Thymus (tissue), 14 donors: ENCODE measurements around the gene MRPL57. TPM values are rescaled to one million over a fixed set of nuclear protein-coding genes. Genes with fewer than 3 reads are reported as not detected.
"Not testable (repeated sequence)": the region's sequence is repeated elsewhere in the genome, so short reads cannot be mapped to it uniquely, and the experiment has no call there.

ENCODE experiments used
- DNase-seq, 9 donors: peaks; one replicate each; pipeline ENCODE4 v3.0.0-alpha.2; 2013; ENCODE audit warnings: low spot score in 9 of 9, low read depth in 6 of 9, missing footprints in 1 of 9
- H3K27ac ChIP-seq, 2 donors: one replicate each; pipeline ENCODE4 v1.5.1; 2013; ENCODE audit warnings: control low read depth in 1 of 2, low read depth in 1 of 2, low read length in 1 of 2, mild to moderate bottlenecking in 1 of 2, moderate library complexity in 1 of 2
- H3K27me3 ChIP-seq, 2 donors: one replicate each; pipeline ENCODE4 v1.5.1; 2013; ENCODE audit warnings: low read length in 1 of 2; ENCODE audit not compliant: control insufficient read depth in 2 of 2, insufficient read depth in 1 of 2
- H3K36me3 ChIP-seq, 2 donors: one replicate each; pipeline ENCODE4 v1.5.1; 2013; ENCODE audit warnings: low read length in 1 of 2, mild to moderate bottlenecking in 1 of 2, moderate library complexity in 1 of 2; ENCODE audit not compliant: control insufficient read depth in 2 of 2, insufficient read depth in 2 of 2
- H3K4me1 ChIP-seq, 2 donors: one replicate each; pipeline ENCODE4 v1.5.1; 2013; ENCODE audit warnings: low read length in 2 of 2; ENCODE audit not compliant: control insufficient read depth in 2 of 2, insufficient read depth in 2 of 2
- H3K4me3 ChIP-seq, 2 donors: one replicate each; pipeline ENCODE4 v1.5.1; 2013; ENCODE audit warnings: low read length in 2 of 2, control low read depth in 1 of 2, mild to moderate bottlenecking in 1 of 2
- H3K9me3 ChIP-seq, 2 donors: one replicate each; pipeline ENCODE4 v1.5.1; 2013; ENCODE audit warnings: low read length in 1 of 2, mild to moderate bottlenecking in 1 of 2; ENCODE audit not compliant: control insufficient read depth in 2 of 2, insufficient read depth in 1 of 2
- WGBS: extraction: QIAGEN DNeasy Blood & Tissue Kit; methylation state at CpG from one replicate; pipeline ENCODE4 v1.1.7; 2013; 5-methylcytosine and 5-hydroxymethylcytosine counted together
- long read RNA-seq, 10 donors: transcript quantifications; one replicate each; lab custom pipeline, GENCODE V29; 2026
- polyA plus RNA-seq: library from polyadenylated mRNA; stranded (reverse); fragments of 200-250 nt; gene quantifications from one replicate; pipeline ENCODE4 v1.2.3, GENCODE V29; 2013
- total RNA-seq: library from RNA; stranded (reverse); fragments of 120-200 nt; gene quantifications from one replicate; pipeline ENCODE4 v1.2.4, GENCODE V29; 2013
- donor health status: healthy.

The MRPL57 gene
- total RNA-seq (33.5 TPM), polyA plus RNA-seq (30.1 TPM)
- long read RNA-seq, donor 1, transcript MRPL57-201 (2 exons, 2,246 nt), result major isoform, 13 of 13 reads
- long read RNA-seq, donor 1, partial matches to known transcripts, result 0 of 13 reads
- long read RNA-seq, donor 1, other reads (novel, unspliced or antisense), result 0 of 13 reads
- long read RNA-seq, donor 2, result 0 reads
- long read RNA-seq, donor 3, transcript MRPL57-201 (2 exons, 2,246 nt), result major isoform, 135 of 162 reads
- long read RNA-seq, donor 3, partial matches to known transcripts, result 0 of 162 reads
- long read RNA-seq, donor 3, other reads (novel, unspliced or antisense), result 27 of 162 reads
- long read RNA-seq, donor 4, transcript MRPL57-201 (2 exons, 2,246 nt), result major isoform, 50 of 64 reads
- long read RNA-seq, donor 4, partial matches to known transcripts, result 0 of 64 reads
- long read RNA-seq, donor 4, other reads (novel, unspliced or antisense), result 14 of 64 reads
- long read RNA-seq, donor 5, transcript MRPL57-201 (2 exons, 2,246 nt), result major isoform, 173 of 212 reads
- long read RNA-seq, donor 5, partial matches to known transcripts, result 0 of 212 reads
- long read RNA-seq, donor 5, other reads (novel, unspliced or antisense), result 39 of 212 reads
- long read RNA-seq, donor 6, transcript MRPL57-201 (2 exons, 2,246 nt), result major isoform, 64 of 77 reads
- long read RNA-seq, donor 6, partial matches to known transcripts, result 0 of 77 reads
- long read RNA-seq, donor 6, other reads (novel, unspliced or antisense), result 13 of 77 reads
- long read RNA-seq, donor 7, transcript MRPL57-201 (2 exons, 2,246 nt), result major isoform, 81 of 97 reads
- long read RNA-seq, donor 7, partial matches to known transcripts, result 0 of 97 reads
- long read RNA-seq, donor 7, other reads (novel, unspliced or antisense), result 16 of 97 reads
- long read RNA-seq, donor 8, transcript MRPL57-201 (2 exons, 2,246 nt), result major isoform, 33 of 33 reads
- long read RNA-seq, donor 8, partial matches to known transcripts, result 0 of 33 reads
- long read RNA-seq, donor 8, other reads (novel, unspliced or antisense), result 0 of 33 reads
- long read RNA-seq, donor 9, transcript MRPL57-201 (2 exons, 2,246 nt), result major isoform, 52 of 75 reads
- long read RNA-seq, donor 9, partial matches to known transcripts, result 13 of 75 reads
- long read RNA-seq, donor 9, other reads (novel, unspliced or antisense), result 10 of 75 reads
- long read RNA-seq, donor 10, transcript MRPL57-201 (2 exons, 2,246 nt), result major isoform, 74 of 91 reads
- long read RNA-seq, donor 10, partial matches to known transcripts, result 17 of 91 reads
- long read RNA-seq, donor 10, other reads (novel, unspliced or antisense), result 0 of 91 reads

- DNase-seq, result peak; percentile 76 to 97 (median 91)
- Histone ChIP-seq H3K27ac (peak within 1 kb of the TSS; percentile 94 to 96), H3K36me3 (peaks cover 4% of the 10 kb centered on the region in 2 donors), H3K27me3 (no peaks in the 10 kb centered on the region), H3K4me1 (peaks cover 6 to 9% of the 10 kb centered on the region in 2 donors), H3K4me3 (peak within 1 kb of the TSS; percentile 78 to 93), H3K9me3 (peaks cover 0 to 3% of the 10 kb centered on the region in 2 donors)
- under 1% methylated on average over 93 of the region's 93 CpGs for WGBS
Measured at GRCh38 chr13:21176215-21176981, at the start of gene MRPL57, which contains the start of gene SKA3. MRPL57 (plus strand) TSS chr13:21176658; CDS start chr13:21176917, 259 bp downstream. SKA3 (minus strand) TSS chr13:21176552; CDS start chr13:21176477, 75 bp downstream.

GRCh38 chr13:21130116-21130515, 46.3 kb upstream of the MRPL57 start:
- no peaks in the 10 kb centered on the region for H3K36me3 ChIP-seq
- no peak for DNase-seq

GRCh38 chr13:21133077-21133476, 43.4 kb upstream of the MRPL57 start:
- 96% methylated on average over 3 of the region's 3 CpGs for WGBS
- peaks cover 0 to 4% of the 10 kb centered on the region in 2 donors for H3K9me3 ChIP-seq
- no peaks in the 10 kb centered on the region for H3K27me3 ChIP-seq
- H3K27ac ChIP-seq, result no peak overlapping the region
- no peak for DNase-seq
- no peaks in the 10 kb centered on the region for H3K36me3 ChIP-seq
- H3K4me1 ChIP-seq, result no peaks in the 10 kb centered on the region
- no peak overlapping the region for H3K4me3 ChIP-seq

More at GRCh38 chr13:21130116-21130515, 46.3 kb upstream of the MRPL57 start:
- Histone ChIP-seq H3K27me3 (no peaks in the 10 kb centered on the region), H3K9me3 (peaks cover 0 to 4% of the 10 kb centered on the region in 2 donors), H3K27ac (no peak overlapping the region), H3K4me1 (no peaks in the 10 kb centered on the region), H3K4me3 (no peak overlapping the region)
- WGBS, result 94% methylated on average over 2 of the region's 2 CpGs

GRCh38 chr13:21134475-21134874, 42.0 kb upstream of the MRPL57 start:
- WGBS, result 88% methylated on average over 5 of the region's 5 CpGs
- H3K4me1 ChIP-seq, result peaks cover 0 to 7% of the 10 kb centered on the region in 2 donors
- H3K4me3 ChIP-seq, result no peak overlapping the region
- H3K27me3 ChIP-seq, result no peaks in the 10 kb centered on the region
- no peak for DNase-seq
- no peaks in the 10 kb centered on the region for H3K36me3 ChIP-seq
- peaks cover 0 to 4% of the 10 kb centered on the region in 2 donors for H3K9me3 ChIP-seq
- no peak overlapping the region for H3K27ac ChIP-seq

- not testable (repeated sequence) for H3K27me3 ChIP-seq, H3K27ac ChIP-seq, DNase-seq, H3K4me1 ChIP-seq, H3K9me3 ChIP-seq, H3K4me3 ChIP-seq, H3K36me3 ChIP-seq
- WGBS, result 89% methylated on average over 6 of the region's 6 CpGs
Measured at GRCh38 chr13:21135833-21136232, 40.6 kb upstream of the MRPL57 start.

- no peak overlapping the region for H3K27ac ChIP-seq
- peaks cover 9 to 20% of the 10 kb centered on the region in 2 donors for H3K4me1 ChIP-seq
- no peaks in the 10 kb centered on the region for H3K9me3 ChIP-seq
- 98% methylated on average over 5 of the region's 5 CpGs for WGBS
- H3K4me3 ChIP-seq, result no peak overlapping the region
- H3K36me3 ChIP-seq, result peaks cover 4 to 5% of the 10 kb centered on the region in 2 donors
- H3K27me3 ChIP-seq, result no peaks in the 10 kb centered on the region
- DNase-seq, result no peak
Measured at GRCh38 chr13:21137696-21138095, 38.8 kb upstream of the MRPL57 start.

GRCh38 chr13:21138561-21138960, 37.9 kb upstream of the MRPL57 start:
- H3K4me3 ChIP-seq, result no peak overlapping the region
- DNase-seq, result peak in 1 of 9 donors; percentile 7
- peak overlapping the region in 1 of 2 donors; percentile 11 for H3K27ac ChIP-seq
- H3K36me3 ChIP-seq, result peaks cover 6 to 9% of the 10 kb centered on the region in 2 donors
- H3K27me3 ChIP-seq, result no peaks in the 10 kb centered on the region
- H3K9me3 ChIP-seq, result no peaks in the 10 kb centered on the region
- H3K4me1 ChIP-seq, result peaks cover 11 to 21% of the 10 kb centered on the region in 2 donors
- 91% methylated on average over 1 of the region's 1 CpG for WGBS

- WGBS, result 96% methylated on average over 12 of the region's 12 CpGs
- H3K27ac ChIP-seq, result no peak overlapping the region
- DNase-seq, result no peak
- peak overlapping the region; percentile 87 to 96 for H3K4me3 ChIP-seq
- peaks cover 11 to 21% of the 10 kb centered on the region in 2 donors for H3K4me1 ChIP-seq
- no peaks in the 10 kb centered on the region for H3K27me3 ChIP-seq
- peaks cover 6 to 13% of the 10 kb centered on the region in 2 donors for H3K36me3 ChIP-seq
- no peaks in the 10 kb centered on the region for H3K9me3 ChIP-seq
Measured at GRCh38 chr13:21139374-21139773, 37.1 kb upstream of the MRPL57 start.
